ENCODE measurements around the gene CDHR2. TPM values are rescaled to one million over a fixed set of nuclear protein-coding genes. Genes with fewer than 3 reads are reported as not detected.

The CDHR2 gene
- total RNA-seq, 1 experiment from 2014 or later = 7.8 TPM

GRCh38 chr5:176526462-176526861 is 22.7 kb upstream of the CDHR2 start:
- CTCF ChIA-PET = no interaction called here
- H3K27me3 Mint-ChIP-seq (ENCODE audit: unreplicated experiment) = peaks cover 9% of the 10 kb centered on the region
- H3K36me3 Mint-ChIP-seq (ENCODE audit: insufficient read depth, unreplicated experiment) = peaks cover 11% of the 10 kb centered on the region
- no peak overlapping the region for H3K27ac Mint-ChIP-seq (ENCODE audit: unreplicated experiment)
- DNase-seq = no peak
- intact Hi-C loops (cut with micrococcal nuclease; ENCODE audit: unreplicated experiment) = no loop called here
- BruUV-seq (replicated peaks) = no TSS peak
- H3K4me3 Mint-ChIP-seq (ENCODE audit: low read depth, unreplicated experiment) = no peak overlapping the region
- no peaks in the 10 kb centered on the region for H3K4me1 Mint-ChIP-seq (ENCODE audit: low read depth, unreplicated experiment)
- TF ChIP-seq CTCF (IDR thresholded peaks at IDR 0.05; ENCODE audit: unreplicated experiment) = no peak
- H3K9me3 Mint-ChIP-seq (ENCODE audit: low read depth, unreplicated experiment) = no peaks in the 10 kb centered on the region

GRCh38 chr5:176527246-176528222 is 21.6 kb upstream of the CDHR2 start:
- Mint-ChIP-seq H3K27ac (ENCODE audit: unreplicated experiment) (no peak overlapping the region), H3K27me3 (ENCODE audit: unreplicated experiment) (peaks cover 4% of the 10 kb centered on the region), H3K4me3 (ENCODE audit: low read depth, unreplicated experiment) (no peak overlapping the region), H3K4me1 (ENCODE audit: low read depth, unreplicated experiment) (no peaks in the 10 kb centered on the region), H3K36me3 (ENCODE audit: insufficient read depth, unreplicated experiment) (peaks cover 11% of the 10 kb centered on the region), H3K9me3 (ENCODE audit: low read depth, unreplicated experiment) (no peaks in the 10 kb centered on the region)
- CTCF ChIA-PET = no interaction called here
- no peak for DNase-seq
- TF ChIP-seq CTCF (IDR thresholded peaks at IDR 0.05; ENCODE audit: unreplicated experiment) = no peak
- TSS peak; percentile 11 for BruUV-seq (replicated peaks)
- intact Hi-C loops (cut with micrococcal nuclease; ENCODE audit: unreplicated experiment) = no loop called here

GRCh38 chr5:176528301-176528700 is 20.8 kb upstream of the CDHR2 start:
- DNase-seq = no peak
- Mint-ChIP-seq H3K4me1 (ENCODE audit: low read depth, unreplicated experiment) (peaks cover 3% of the 10 kb centered on the region), H3K27me3 (ENCODE audit: unreplicated experiment) (no peaks in the 10 kb centered on the region), H3K36me3 (ENCODE audit: insufficient read depth, unreplicated experiment) (peaks cover 11% of the 10 kb centered on the region), H3K27ac (ENCODE audit: unreplicated experiment) (no peak overlapping the region), H3K4me3 (ENCODE audit: low read depth, unreplicated experiment) (no peak overlapping the region), H3K9me3 (ENCODE audit: low read depth, unreplicated experiment) (no peaks in the 10 kb centered on the region)
- intact Hi-C loops (cut with micrococcal nuclease; ENCODE audit: unreplicated experiment) = no loop called here
- no peak for TF ChIP-seq CTCF (IDR thresholded peaks at IDR 0.05; ENCODE audit: unreplicated experiment)
- CTCF ChIA-PET = no interaction called here
- no TSS peak for BruUV-seq (replicated peaks)

GRCh38 chr5:176528761-176529115 is 20.4 kb upstream of the CDHR2 start:
- H3K27me3 Mint-ChIP-seq (ENCODE audit: unreplicated experiment) = no peaks in the 10 kb centered on the region
- intact Hi-C loops (cut with micrococcal nuclease; ENCODE audit: unreplicated experiment) = no loop called here
- no TSS peak for BruUV-seq (replicated peaks)
- H3K4me3 Mint-ChIP-seq (ENCODE audit: low read depth, unreplicated experiment) = no peak overlapping the region
- H3K4me1 Mint-ChIP-seq (ENCODE audit: low read depth, unreplicated experiment) = peaks cover 8% of the 10 kb centered on the region
- no peaks in the 10 kb centered on the region for H3K9me3 Mint-ChIP-seq (ENCODE audit: low read depth, unreplicated experiment)
- H3K27ac Mint-ChIP-seq (ENCODE audit: unreplicated experiment) = no peak overlapping the region
- DNase-seq = no peak
- CTCF ChIA-PET = no interaction called here
- TF ChIP-seq CTCF (IDR thresholded peaks at IDR 0.05; ENCODE audit: unreplicated experiment) = no peak
- peaks cover 11% of the 10 kb centered on the region for H3K36me3 Mint-ChIP-seq (ENCODE audit: insufficient read depth, unreplicated experiment)
